HFFc6 (cell line): Measurements from ENCODE around the gene PLA2G7. TPM values are rescaled to one million over a fixed set of nuclear protein-coding genes. Genes with fewer than 3 reads are reported as not detected.
"Not testable (repeated sequence)": the region's sequence is repeated elsewhere in the genome, so short reads cannot be mapped to it uniquely, and the experiment has no call there.

Experiments
- DNase-seq: peaks from one replicate; pipeline ENCODE4 v3.0.0-alpha.2; 2018
- H3K27ac Mint-ChIP-seq: 2 replicates; pipeline ENCODE4 v1.8.0; 2020; ENCODE audit warnings: mild to moderate bottlenecking, mixed read lengths
- H3K27me3 Mint-ChIP-seq: 2 replicates; pipeline ENCODE4 v1.8.0; 2021; ENCODE audit warnings: mild to moderate bottlenecking, moderate library complexity, mixed read lengths; ENCODE audit not compliant: insufficient read depth
- H3K36me3 Mint-ChIP-seq: 2 replicates; pipeline ENCODE4 v1.8.0; 2021; ENCODE audit warnings: low read depth, mixed read lengths
- H3K4me1 Mint-ChIP-seq: 2 replicates; pipeline ENCODE4 v1.8.0; 2020; ENCODE audit warnings: low read depth, mixed read lengths
- H3K4me3 Mint-ChIP-seq: 2 replicates; pipeline ENCODE4 v1.8.0; 2020; ENCODE audit warnings: mild to moderate bottlenecking, moderate library complexity, mixed read lengths
- H3K9me3 Mint-ChIP-seq: 2 replicates; pipeline ENCODE4 v1.8.0; 2020; ENCODE audit warnings: mild to moderate bottlenecking, mixed read lengths
- CTCF ChIP-seq: fragments of 200-600 bp; sonication (generic); IDR thresholded peaks from 2 replicates; pipeline ENCODE4 v1.5.0; 2021; ENCODE audit warnings: antibody characterized with exemption, mild to moderate bottlenecking
- total RNA-seq, 6 experiments: library from RNA; stranded (reverse); fragmentation: NEBNext Ultra II Directional; extraction: Animal tissue kit (Norgen Biotek cat#: 25700); gene quantifications; 2 replicates in 1 of 6; 3 replicates in 5 of 6; pipeline ENCODE4 v1.2.3, GENCODE V29; 2021

PLA2G7 gene
- total RNA-seq, 6 experiments from 2014 or later = not detected

GRCh38 chr6:46745973-46746372 is 10.8 kb upstream of the PLA2G7 start:
- no peak overlapping the region for H3K4me3 Mint-ChIP-seq

GRCh38 chr6:46744159-46744725 is 9.1 kb upstream of the PLA2G7 start:
- H3K27ac Mint-ChIP-seq, H3K4me1 Mint-ChIP-seq, H3K4me3 Mint-ChIP-seq, H3K36me3 Mint-ChIP-seq, DNase-seq, H3K27me3 Mint-ChIP-seq: not testable (repeated sequence)
- peaks cover 18% of the 10 kb centered on the region for H3K9me3 Mint-ChIP-seq

More at GRCh38 chr6:46745973-46746372, 10.8 kb upstream of the PLA2G7 start:
- DNase-seq = no peak
- TF ChIP-seq CTCF = no peak
- Mint-ChIP-seq H3K36me3 (no peaks in the 10 kb centered on the region), H3K9me3 (peaks cover 21% of the 10 kb centered on the region), H3K27ac (no peak overlapping the region), H3K27me3 (no peaks in the 10 kb centered on the region; the same call in 1 of the 2 replicates), H3K4me1 (no peaks in the 10 kb centered on the region)

- Mint-ChIP-seq H3K27ac (no peak overlapping the region), H3K27me3 (no peaks in the 10 kb centered on the region; the same call in 1 of the 2 replicates), H3K4me1 (no peaks in the 10 kb centered on the region), H3K36me3 (no peaks in the 10 kb centered on the region), H3K9me3 (peaks cover 18% of the 10 kb centered on the region), H3K4me3 (no peak overlapping the region)
- DNase-seq = no peak
- TF ChIP-seq CTCF = no peak
These were observed 8.4 kb upstream of the PLA2G7 start for GRCh38 chr6:46743425-46744158.

GRCh38 chr6:46741910-46742309 is 6.7 kb upstream of the PLA2G7 start:
- H3K4me3 Mint-ChIP-seq = no peak overlapping the region
- DNase-seq = no peak
- no peaks in the 10 kb centered on the region for H3K4me1 Mint-ChIP-seq
- TF ChIP-seq CTCF = no peak
- H3K27ac Mint-ChIP-seq = no peak overlapping the region
- no peaks in the 10 kb centered on the region; the same call in 1 of the 2 replicates for H3K27me3 Mint-ChIP-seq
- H3K36me3 Mint-ChIP-seq = no peaks in the 10 kb centered on the region
- peaks cover 18% of the 10 kb centered on the region for H3K9me3 Mint-ChIP-seq

DNA sequence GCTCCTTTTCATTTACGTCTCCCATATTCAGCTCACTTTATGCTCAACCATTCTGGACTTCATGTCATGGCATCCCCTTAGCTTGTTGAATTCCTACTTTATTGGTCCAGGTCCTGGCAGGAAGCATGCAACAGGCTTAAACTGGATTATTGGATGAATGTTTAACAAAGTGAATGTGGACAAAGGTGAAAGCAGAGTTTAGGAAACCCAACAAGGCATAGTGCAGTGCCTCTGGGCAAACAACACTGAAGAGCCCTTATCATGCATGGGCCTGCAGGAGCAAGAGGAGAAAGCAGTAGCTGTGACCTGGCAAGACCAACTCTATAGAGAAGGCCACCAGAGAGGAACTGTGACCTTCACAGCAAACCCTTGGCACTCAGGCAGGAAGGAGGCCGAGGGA is 6.3 kb upstream of the PLA2G7 start:
- H3K36me3 Mint-ChIP-seq = no peaks in the 10 kb centered on the region
- no peaks in the 10 kb centered on the region; the same call in 1 of the 2 replicates for H3K27me3 Mint-ChIP-seq
- peaks cover 18% of the 10 kb centered on the region for H3K9me3 Mint-ChIP-seq
- H3K4me3 Mint-ChIP-seq = no peak overlapping the region
- no peak for DNase-seq
- TF ChIP-seq CTCF = no peak
- H3K27ac Mint-ChIP-seq = no peak overlapping the region
- no peaks in the 10 kb centered on the region for H3K4me1 Mint-ChIP-seq

DNA sequence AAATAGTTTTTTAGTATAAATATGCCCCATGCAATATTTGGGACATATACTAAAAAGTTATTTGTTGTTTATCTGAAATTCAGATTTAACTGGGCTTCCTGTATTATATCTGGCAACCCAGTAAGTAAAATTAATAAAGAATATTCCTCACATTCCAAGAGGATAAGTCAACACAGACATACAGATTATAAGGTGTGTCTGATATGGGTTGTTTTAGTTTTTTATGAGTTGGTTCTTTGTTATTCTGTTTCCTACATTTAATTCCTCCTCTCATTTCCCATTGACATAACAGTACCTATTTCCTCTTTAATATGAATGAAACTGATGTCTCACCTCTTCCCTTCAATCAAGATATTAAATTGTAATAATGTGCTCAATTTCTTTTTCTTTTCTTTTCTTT is 1.7 kb upstream of the PLA2G7 start:
- H3K27ac Mint-ChIP-seq = no peak overlapping the region
- no peak for TF ChIP-seq CTCF
- no peak for DNase-seq
- H3K9me3 Mint-ChIP-seq = no peaks in the 10 kb centered on the region; the same call in none of the 2 replicates
- H3K36me3 Mint-ChIP-seq = no peaks in the 10 kb centered on the region
- no peak overlapping the region for H3K4me3 Mint-ChIP-seq
- H3K4me1 Mint-ChIP-seq = no peaks in the 10 kb centered on the region
- H3K27me3 Mint-ChIP-seq = peaks cover 6% of the 10 kb centered on the region; the same call in 1 of the 2 replicates
